Panc1 (cell line): ENCODE results near the gene LDLRAD4. TPM values are rescaled to one million over a fixed set of nuclear protein-coding genes. Genes with fewer than 3 reads are reported as not detected.

Experiments used
- ATAC-seq: fragments of 200-7000 bp; cut with Tn5 transposase; 2 replicates; pipeline ENCODE4 v1.9.1; 2020; ENCODE audit warnings: mild to moderate bottlenecking, moderate library complexity
- BruUV-seq: library from RNA; stranded (reverse); fragments of 400-500 nt; replicated peaks from 2 replicates; lab custom pipeline; 2021; lab: Mats Ljungman, UMichigan
- CTCF ChIA-PET: fragments of 300-600 bp; sonication (Branson Sonifier 250); formaldehyde crosslinking; loops from one replicate; lab custom pipeline; 2022; ENCODE audit warnings: antibody characterized with exemption; lab: Charles Lee
- POLR2A ChIA-PET: fragments of 300-600 bp; sonication (Branson Sonifier 250); formaldehyde crosslinking; loops from one replicate; lab custom pipeline; 2022; ENCODE audit warnings: antibody characterized with exemption; lab: Charles Lee
- DNase-seq: peaks from one replicate; pipeline ENCODE4 v3.0.0-alpha.2; 2010; ENCODE audit warnings: low read depth, low spot score
- H3K27ac ChIP-seq: 2 replicates; pipeline ENCODE4 v1.5.1; 2011; ENCODE audit warnings: mild to moderate bottlenecking, low read length, inconsistent platforms
- H3K27me3 ChIP-seq: fragments of 200-500 bp; sonication (Bioruptor generic); 2 replicates; pipeline ENCODE4 v1.6.0; 2014; ENCODE audit warnings: low read length, inconsistent platforms; ENCODE audit not compliant: control insufficient read depth, insufficient read depth
- H3K36me3 ChIP-seq: fragments of 200-500 bp; sonication (Bioruptor generic); 2 replicates; pipeline ENCODE4 v1.5.1; 2014; ENCODE audit warnings: inconsistent platforms, mild to moderate bottlenecking, low read length, moderate library complexity; ENCODE audit not compliant: control insufficient read depth, insufficient read depth
- H3K4me1 ChIP-seq: 2 replicates; pipeline ENCODE4 v1.5.1; 2011; ENCODE audit warnings: inconsistent platforms, mild to moderate bottlenecking, low read length, moderate library complexity; ENCODE audit not compliant: control insufficient read depth, insufficient read depth
- H3K4me3 ChIP-seq, 2 experiments: 2 replicates each; pipeline ENCODE4 v1.5.1; 2011 to 2012; ENCODE audit warnings: low read depth in 2 of 2, low read length in 2 of 2, mild to moderate bottlenecking in 2 of 2, inconsistent platforms in 1 of 2, moderate library complexity in 1 of 2
- H3K9me3 ChIP-seq: fragments of 200-500 bp; sonication (Bioruptor generic); 2 replicates; pipeline ENCODE4 v1.5.1; 2014; ENCODE audit warnings: low read depth, mild to moderate bottlenecking, inconsistent platforms, low read length, moderate library complexity; ENCODE audit not compliant: control insufficient read depth, insufficient read depth
- POLR2AphosphoS5 ChIP-seq: IDR thresholded peaks from 2 replicates; pipeline ENCODE4 v1.6.1; 2012; ENCODE audit warnings: mild to moderate bottlenecking, low read depth, low read length, moderate library complexity
- REST ChIP-seq, 2 experiments: IDR thresholded peaks; 2 replicates each; pipeline ENCODE4 v1.6.1; 2011 to 2012; ENCODE audit warnings: low read depth in 2 of 2, control low read depth in 1 of 2, low read length in 1 of 2, mild to moderate bottlenecking in 1 of 2, moderate library complexity in 1 of 2; ENCODE audit not compliant: insufficient read depth in 1 of 2
- SIN3A ChIP-seq: IDR thresholded peaks from 2 replicates; pipeline ENCODE4 v1.6.1; 2012; ENCODE audit warnings: low read depth, mild to moderate bottlenecking, low read length, moderate library complexity, borderline replicate concordance; ENCODE audit not compliant: insufficient read depth
- TCF7L2 ChIP-seq: IDR thresholded peaks from 2 replicates; pipeline ENCODE4 v1.6.1; 2011; ENCODE audit warnings: mild to moderate bottlenecking, low read depth, low read length, inconsistent platforms
- in situ Hi-C: cut with HindIII; loops from 2 replicates; pipeline ENCODE4 v1.10.0; 2016; ENCODE audit warnings: low sequenced_read_pairs, low pct_unique_long_range_greater_than_20kb
- intact Hi-C: fragments of 100-400 bp; cut with micrococcal nuclease; formaldehyde crosslinking; loops from one replicate; pipeline ENCODE4 v1.10.0; 2022; ENCODE audit not compliant: unreplicated experiment
- total RNA-seq: library from RNA; stranded (reverse); gene quantifications from one replicate; pipeline ENCODE4 v1.2.1, GENCODE V29; 2021; ENCODE audit not compliant: unreplicated experiment
- TF ChIP-seq, protein P1 (sequence below): fragments of 450-650 bp; IDR thresholded peaks from 2 replicates; pipeline ENCODE4 v1.5.1; 2017; ENCODE audit warnings: mild to moderate bottlenecking

The LDLRAD4 gene
- total RNA-seq, 1 experiment from 2014 or later, result 0.28 TPM

DNA sequence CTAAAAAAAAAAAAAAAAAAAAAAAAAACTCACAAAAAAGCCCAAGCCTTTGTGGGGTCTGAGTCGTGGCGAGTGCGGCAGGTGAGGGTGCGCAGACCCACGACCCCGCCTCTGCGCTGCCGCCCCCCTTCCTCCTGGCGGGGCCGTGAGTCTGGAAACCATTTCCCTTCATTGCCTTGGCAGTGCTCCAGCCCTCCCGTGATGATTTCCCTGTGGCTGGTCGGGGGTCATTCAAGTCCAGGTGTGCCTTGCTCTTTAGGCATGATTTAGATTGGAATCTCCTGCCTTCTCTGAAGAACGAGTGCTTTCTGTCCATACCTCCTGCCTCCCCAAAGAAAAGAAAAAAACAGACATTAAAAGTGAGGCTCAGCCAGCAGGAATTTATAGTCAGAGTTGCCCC lies 346.0 kb downstream of the LDLRAD4 start:
- Histone ChIP-seq H3K27ac (no peak overlapping the region), H3K9me3 (no peaks in the 10 kb centered on the region), H3K27me3 (peaks cover 5% of the 10 kb centered on the region; the same call in 1 of the 2 replicates), H3K4me1 (no peaks in the 10 kb centered on the region), H3K36me3 (no peaks in the 10 kb centered on the region), H3K4me3 (no peak overlapping the region)
- POLR2A ChIA-PET, result no interaction called here
- TF ChIP-seq SIN3A (no peak), REST (IDR thresholded peaks at IDR 0.05; ENCODE audit: insufficient read depth in 1 of 2, low read depth in 2 of 2, low read length in 1 of 2) (no peak), POLR2AphosphoS5 (no peak), TCF7L2 (no peak)
- TF ChIP-seq, protein P1, sequence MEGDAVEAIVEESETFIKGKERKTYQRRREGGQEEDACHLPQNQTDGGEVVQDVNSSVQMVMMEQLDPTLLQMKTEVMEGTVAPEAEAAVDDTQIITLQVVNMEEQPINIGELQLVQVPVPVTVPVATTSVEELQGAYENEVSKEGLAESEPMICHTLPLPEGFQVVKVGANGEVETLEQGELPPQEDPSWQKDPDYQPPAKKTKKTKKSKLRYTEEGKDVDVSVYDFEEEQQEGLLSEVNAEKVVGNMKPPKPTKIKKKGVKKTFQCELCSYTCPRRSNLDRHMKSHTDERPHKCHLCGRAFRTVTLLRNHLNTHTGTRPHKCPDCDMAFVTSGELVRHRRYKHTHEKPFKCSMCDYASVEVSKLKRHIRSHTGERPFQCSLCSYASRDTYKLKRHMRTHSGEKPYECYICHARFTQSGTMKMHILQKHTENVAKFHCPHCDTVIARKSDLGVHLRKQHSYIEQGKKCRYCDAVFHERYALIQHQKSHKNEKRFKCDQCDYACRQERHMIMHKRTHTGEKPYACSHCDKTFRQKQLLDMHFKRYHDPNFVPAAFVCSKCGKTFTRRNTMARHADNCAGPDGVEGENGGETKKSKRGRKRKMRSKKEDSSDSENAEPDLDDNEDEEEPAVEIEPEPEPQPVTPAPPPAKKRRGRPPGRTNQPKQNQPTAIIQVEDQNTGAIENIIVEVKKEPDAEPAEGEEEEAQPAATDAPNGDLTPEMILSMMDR, result no peak
- intact Hi-C loops (no loop called here), in situ Hi-C loops (no loop called here)
- DNase-seq, result no peak
- BruUV-seq, result no TSS peak
- ATAC-seq, result no peak
- CTCF ChIA-PET, result no interaction called here

GRCh38 chr18:13565228-13565627 lies 346.7 kb downstream of the LDLRAD4 start:
- POLR2A ChIA-PET, result no interaction called here
- intact Hi-C loops, result no loop called here
- in situ Hi-C loops, result no loop called here

More at GRCh38 chr18:13565228-13565627, 346.7 kb downstream of the LDLRAD4 start:
- H3K4me1 ChIP-seq, result no peaks in the 10 kb centered on the region
- H3K4me3 ChIP-seq, result no peak overlapping the region
- TF ChIP-seq TCF7L2 (no peak), POLR2AphosphoS5 (no peak), REST (IDR thresholded peaks at IDR 0.05; ENCODE audit: insufficient read depth in 1 of 2, low read depth in 2 of 2, low read length in 1 of 2) (no peak), SIN3A (no peak)
- TF ChIP-seq, protein P1, result no peak
- no peaks in the 10 kb centered on the region for H3K9me3 ChIP-seq
- H3K36me3 ChIP-seq, result no peaks in the 10 kb centered on the region
- CTCF ChIA-PET, result no interaction called here
- DNase-seq (no peak), ATAC-seq (no peak)
- H3K27ac ChIP-seq, result no peak overlapping the region
- no TSS peak for BruUV-seq
- H3K27me3 ChIP-seq, result peaks cover 5% of the 10 kb centered on the region; the same call in 1 of the 2 replicates
